NCI-H1105 treated with DMSO at 0.1 percent for 48 hours (cell line): Measurements from ENCODE around the gene PLXNA3.

Experiments
- DNase-seq: peaks from one replicate; lab custom pipeline; 2025; lab: John Stamatoyannopoulos, UW

Gene PLXNA3

DNA sequence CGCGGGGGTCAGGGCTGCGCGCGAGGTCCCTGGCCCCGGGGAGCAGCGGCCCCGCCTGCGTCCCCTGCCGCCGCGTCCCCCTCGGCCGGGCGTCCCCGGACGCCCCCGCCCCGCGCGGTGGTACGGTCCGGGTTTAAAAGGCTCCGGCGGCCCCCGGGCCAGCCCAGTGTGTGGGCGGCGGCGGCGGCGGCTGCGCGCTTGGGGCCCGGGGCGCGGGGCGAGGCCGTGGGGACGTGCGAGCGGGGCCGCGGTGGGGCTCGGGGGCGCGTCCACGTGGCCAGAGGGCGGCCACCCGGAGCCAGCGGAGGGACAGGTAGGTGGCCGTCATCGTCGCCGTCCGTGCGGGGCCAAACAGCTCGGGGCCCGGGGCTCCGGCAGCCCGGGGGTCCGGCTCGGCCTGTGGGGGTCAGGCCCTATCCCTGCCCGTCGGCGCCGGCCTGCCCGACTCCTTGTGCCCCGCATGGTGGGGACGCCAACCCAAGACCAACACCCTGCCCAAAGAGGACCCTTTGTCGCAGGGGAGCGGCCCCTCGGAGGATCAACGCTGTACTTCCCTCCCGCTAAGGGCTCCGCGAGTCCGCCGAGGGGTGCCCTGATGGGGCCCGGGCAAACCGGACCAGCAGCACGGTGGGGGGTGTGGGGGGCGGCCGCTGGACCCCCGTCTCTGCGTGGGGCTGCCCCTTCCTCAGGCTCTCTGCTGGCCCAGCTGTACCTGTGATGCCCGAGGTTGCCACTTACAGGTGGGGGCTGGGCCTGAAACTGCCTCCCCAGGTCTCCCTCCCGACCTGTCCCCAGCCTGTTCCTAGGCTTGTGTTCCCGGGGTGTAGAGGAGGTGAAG is at the start of gene PLXNA3:
TSS of gene PLXNA3 (plus strand) at position 166 of the 838 bp plus-strand sequence. CDS start 1,903 bp downstream, outside the sequence.
- DNase-seq: peak; percentile 52

DNA sequence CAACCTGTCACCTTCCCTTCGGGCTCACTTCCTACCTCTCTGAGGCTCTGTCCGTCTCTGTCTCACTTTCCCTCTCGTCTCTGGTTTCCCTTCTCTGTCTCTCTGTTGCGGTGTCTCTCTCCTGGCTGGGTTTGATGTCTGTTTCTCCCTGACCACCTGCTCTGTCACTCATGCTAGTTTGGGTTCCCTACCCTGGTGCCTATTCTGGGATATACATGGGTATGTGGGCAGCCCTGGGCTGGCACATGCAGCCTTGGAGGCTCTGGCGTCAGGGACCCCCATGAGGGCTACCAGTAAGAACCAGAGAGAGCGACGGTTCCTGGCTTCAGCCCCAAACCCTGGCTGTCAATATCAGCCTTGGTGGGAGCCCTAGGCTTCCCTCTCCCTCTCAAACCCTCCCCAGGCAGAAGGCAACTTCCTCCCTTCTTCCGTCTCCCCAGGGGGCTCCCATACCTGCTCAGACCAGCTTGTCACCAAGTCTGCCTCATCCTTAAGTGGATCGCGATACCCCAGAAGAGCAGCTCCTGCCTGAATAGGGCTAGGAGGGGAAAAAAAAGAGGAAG is 49.3 kb upstream of the PLXNA3 start:
- no peak for DNase-seq

- DNase-seq: no peak
Observed at GRCh38 chrX:154409222-154409871, 48.7 kb upstream of the PLXNA3 start, which contains the start of gene DNASE1L1. DNASE1L1 (minus strand) TSS chrX:154409254; CDS start chrX:154405568, 3,686 bp downstream.

- DNase-seq: peak; percentile 87
Observed at GRCh38 chrX:154411981-154412340, 46.1 kb upstream of the PLXNA3 start.

DNA sequence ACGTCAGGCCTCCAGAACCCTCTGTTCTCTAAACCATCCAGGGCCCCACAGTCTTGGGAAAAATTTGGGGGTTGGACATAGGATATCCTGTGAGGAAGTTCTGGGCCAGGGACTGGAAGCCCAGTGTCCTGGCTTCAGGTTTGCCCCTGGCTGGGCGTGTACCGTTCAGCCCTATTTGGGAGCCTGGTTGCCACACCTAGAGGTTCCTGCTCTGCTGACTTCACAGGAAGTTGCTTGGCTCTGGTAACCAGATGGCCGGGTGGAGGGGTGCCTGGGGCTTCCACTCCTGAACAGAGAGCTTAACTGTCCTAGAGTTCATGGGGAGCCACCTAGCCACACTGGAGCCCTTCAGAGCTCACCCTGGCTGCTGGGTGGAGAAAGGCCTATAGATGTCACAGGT is 45.6 kb upstream of the PLXNA3 start:
- no peak for DNase-seq

- no peak for DNase-seq
Observed at GRCh38 chrX:154413142-154413541, 44.9 kb upstream of the PLXNA3 start.

DNA sequence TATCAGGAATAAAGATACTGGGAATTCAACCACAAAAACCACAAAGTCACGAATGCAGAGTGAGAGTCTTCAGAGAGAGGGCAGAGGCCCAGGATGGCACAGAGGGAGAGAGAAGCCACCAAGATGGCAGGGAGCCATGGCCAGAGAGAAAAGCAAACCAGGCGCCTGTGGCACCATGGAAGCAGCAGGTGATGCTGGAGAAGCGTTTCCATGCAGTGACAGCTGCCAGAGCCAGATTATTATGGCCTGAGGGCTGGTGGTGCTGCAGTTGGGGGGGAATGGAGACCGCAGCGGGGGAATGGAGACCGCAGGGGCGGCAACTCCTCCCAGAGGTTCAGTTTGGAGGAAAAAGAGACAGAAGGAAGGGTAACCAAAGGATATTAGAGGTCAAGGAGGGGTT is 40.9 kb upstream of the PLXNA3 start:
- DNase-seq: peak; percentile 86

- no peak for DNase-seq
Observed at GRCh38 chrX:154419189-154419588, 38.9 kb upstream of the PLXNA3 start.

DNA sequence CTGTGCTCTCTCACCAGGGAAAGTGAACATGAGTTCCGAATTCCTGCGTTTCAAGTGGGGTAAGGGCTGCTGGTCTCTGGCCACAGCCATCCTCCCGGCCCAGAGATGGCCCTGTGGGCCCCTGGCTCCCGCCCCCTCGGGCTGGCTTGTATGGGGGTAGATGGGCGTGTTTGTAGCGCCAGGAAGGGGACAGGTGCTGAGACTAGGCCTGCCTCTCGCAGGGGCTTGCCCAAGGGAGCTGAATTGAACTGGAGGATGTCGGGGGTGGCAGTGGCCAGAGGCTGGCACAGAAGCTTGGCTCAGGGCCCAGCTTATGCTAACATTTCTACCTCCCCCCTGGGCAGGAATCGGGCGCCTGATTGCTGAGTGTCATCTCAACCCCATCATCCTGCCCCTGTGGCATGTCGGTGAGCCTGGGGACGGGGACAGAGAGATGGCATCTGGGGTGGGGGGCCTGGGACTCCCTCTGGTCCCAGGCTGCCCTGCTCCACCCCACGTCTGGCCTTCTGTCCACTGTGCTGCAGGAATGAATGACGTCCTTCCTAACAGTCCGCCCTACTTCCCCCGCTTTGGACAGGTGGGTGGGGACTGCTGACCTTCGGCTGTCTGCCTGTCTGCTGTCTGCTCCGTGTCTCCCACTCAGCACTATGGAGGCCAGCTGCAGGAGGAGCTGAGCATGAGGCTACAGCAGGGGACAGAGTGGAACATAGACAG is 38.2 kb upstream of the PLXNA3 start:
- peak; percentile 93 for DNase-seq

- DNase-seq: no peak
Observed at GRCh38 chrX:154420402-154420756, 37.7 kb upstream of the PLXNA3 start.

DNA sequence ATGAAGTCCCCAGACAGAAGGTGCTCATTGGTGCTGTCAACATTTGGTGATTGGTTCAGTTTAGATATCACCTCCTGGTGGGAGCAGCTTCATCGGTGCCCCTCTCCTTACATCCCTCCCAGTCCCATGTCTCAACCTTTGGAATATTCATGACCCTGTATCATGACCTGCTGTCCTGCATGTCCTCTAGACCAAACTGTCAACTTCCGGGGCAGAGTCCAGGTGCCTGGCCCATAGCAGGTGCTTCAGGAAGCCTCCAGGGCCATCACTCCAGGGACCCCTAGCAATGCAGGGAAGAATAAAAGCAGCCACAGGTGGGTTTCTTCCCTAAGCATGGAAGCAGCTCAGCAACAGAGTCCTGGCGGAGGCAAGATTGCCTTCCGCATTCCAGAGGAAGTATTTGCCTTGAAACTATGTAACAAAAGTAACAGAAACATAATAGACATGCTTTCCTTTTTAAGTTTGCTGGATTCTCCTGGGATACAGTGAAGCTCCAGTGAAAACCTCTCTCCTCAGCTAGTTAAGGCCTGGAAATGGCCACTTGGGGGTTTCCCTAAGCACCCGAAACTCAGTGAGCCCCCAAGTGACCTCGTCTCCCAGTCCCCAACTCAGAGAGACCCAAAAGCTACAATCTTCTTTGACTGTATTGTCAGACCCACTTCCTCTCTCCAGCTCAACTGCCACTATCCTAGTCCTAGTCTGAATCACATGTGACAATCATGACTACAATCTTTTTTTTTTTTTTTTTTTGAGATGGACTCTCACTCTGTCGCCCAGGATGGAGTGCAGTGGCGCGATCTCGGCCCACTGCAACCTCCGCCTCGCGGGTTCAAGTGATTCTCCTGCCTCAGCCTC is 30.9 kb upstream of the PLXNA3 start:
- no peak for DNase-seq

DNA sequence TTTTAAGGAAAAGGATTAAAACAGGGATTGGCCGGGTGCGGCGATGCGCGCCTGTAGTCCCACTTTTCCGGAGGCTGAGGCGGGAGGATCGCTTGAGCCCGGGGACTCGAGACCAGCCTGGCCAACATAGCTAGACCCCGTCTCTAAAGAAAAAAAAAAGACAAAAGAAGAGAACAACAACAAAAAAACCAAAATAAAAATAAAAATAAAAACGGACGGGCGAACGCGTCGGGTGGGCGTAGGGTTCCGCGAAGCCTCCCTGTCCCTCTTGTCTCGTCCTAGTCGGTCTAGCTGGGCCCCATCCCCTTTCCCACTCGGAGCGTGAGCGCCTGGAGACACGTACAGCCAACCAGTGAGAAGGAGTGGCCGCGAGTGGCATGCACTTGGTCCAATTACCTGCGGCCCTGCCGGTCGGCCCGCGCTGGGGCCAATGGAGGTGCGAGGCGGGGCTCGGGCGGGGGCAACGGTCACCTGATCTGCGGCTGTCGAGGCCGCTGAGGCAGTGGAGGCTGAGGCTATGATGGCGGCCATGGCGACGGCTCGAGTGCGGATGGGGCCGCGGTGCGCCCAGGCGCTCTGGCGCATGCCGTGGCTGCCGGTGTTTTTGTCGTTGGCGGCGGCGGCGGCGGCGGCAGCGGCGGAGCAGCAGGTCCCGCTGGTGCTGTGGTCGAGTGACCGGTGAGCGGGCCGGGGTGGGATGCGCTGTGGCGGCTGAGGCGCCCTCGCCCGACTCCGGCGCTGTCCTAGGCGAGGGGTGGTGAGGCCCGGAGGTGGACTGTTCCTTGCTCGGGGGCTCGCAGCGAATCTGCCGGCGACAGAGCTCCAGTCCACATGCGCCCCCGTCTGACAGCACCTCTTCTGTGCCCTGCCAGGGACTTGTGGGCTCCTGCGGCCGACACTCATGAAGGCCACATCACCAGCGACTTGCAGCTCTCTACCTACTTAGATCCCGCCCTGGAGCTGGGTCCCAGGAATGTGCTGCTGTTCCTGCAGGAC is 29.6 kb upstream of the PLXNA3 start, which contains the start of gene ATP6AP1:
TSS of gene ATP6AP1 (plus strand) at position 502 of the 996 bp plus-strand sequence. CDS start at position 518, 16 bp downstream.
- DNase-seq: peak; percentile 98

DNA sequence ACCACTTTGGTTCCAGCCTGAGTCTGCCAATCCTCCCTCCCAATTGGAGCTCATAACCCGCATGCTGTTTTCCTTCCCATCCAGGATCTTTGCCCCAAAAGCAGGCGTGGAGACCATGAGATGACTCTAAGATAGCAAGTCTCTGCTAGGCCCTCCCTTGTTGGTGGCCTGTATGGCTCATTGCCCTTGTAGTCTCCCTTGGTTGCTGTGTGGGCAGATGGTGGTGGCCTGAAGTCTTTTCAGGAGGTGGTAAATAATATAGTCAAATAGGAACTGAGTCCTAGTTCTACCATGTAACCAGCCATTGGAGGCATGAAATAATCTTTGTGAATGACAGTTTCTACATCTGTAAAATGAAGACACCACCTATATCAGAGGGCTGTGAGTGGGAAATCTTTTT is 28.4 kb upstream of the PLXNA3 start:
- no peak for DNase-seq

DNA sequence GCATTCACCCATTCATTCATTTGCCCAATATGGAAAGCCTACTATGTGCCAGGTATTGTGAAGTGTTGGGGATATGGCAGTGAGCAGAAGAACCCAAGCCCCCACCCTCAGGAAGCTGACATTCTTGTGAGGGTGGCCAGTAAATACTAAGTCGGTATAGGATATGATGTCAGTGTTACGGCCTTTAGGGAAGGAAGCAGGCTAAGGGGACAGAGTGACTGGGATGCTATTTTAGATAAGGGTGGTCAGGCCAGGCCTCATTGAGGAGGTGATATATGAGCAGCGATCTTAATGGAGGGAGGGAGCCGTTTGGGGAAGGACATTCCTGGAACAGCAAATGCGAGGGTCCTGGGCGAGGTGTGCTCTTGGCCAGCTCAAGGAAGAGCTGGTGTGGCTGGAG is 27.6 kb upstream of the PLXNA3 start:
- DNase-seq: no peak

DNA sequence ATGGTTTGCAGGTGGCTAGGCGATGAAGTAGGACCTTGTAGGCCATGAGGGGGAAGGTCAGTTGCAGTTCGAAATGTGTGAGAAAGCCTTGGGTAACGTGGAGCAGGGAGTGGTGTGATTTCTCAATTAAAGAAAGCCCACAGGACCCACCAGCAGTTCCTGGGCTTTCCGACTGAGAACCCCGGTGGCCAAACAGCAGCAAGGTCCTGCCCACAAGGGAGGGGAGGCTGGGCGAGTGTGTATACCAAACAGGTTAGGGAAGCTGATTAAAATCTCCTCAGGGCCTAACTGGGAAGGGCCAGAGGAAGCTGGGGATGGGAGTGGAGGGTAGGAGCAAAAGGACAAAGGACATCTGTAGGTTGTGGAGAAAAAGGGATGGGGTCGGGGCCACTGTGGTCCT is 27.2 kb upstream of the PLXNA3 start:
- DNase-seq: no peak

GRCh38 chrX:154431341-154431740 is 26.7 kb upstream of the PLXNA3 start:
- DNase-seq: no peak

DNA sequence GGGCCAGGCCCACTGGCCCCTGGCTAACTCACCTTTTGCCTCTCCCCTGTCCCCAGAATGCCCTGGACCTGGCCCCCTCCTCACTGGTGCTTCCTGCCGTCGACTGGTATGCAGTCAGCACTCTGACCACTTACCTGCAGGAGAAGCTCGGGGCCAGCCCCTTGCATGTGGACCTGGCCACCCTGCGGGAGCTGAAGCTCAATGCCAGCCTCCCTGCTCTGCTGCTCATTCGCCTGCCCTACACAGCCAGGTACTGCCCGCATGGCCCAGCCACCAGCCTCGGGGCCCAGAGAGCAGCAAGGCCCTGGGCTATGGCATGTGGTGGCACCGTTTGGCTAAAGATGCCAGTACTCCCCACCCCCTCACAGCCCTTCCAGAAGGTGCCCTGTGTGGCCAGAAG is 25.9 kb upstream of the PLXNA3 start:
- DNase-seq: no peak

DNA sequence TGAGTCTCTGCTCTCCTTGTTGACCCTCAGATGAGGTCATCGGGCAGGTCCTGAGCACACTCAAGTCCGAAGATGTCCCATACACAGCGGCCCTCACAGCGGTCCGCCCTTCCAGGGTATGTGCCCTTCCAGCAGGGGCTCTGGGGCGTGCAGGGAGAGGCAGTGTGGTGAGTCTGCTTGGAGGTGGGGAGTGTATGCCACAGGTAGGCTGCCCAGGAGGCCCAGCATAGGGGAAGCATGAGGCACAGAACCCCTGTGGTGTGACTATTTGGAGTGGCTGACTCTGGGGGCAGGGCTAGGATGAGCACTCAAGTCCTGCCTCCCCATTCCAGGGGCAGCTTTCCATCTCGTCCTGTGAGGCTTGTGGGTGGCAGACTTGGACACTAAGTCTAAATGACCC is 24.5 kb upstream of the PLXNA3 start:
- no peak for DNase-seq

DNA sequence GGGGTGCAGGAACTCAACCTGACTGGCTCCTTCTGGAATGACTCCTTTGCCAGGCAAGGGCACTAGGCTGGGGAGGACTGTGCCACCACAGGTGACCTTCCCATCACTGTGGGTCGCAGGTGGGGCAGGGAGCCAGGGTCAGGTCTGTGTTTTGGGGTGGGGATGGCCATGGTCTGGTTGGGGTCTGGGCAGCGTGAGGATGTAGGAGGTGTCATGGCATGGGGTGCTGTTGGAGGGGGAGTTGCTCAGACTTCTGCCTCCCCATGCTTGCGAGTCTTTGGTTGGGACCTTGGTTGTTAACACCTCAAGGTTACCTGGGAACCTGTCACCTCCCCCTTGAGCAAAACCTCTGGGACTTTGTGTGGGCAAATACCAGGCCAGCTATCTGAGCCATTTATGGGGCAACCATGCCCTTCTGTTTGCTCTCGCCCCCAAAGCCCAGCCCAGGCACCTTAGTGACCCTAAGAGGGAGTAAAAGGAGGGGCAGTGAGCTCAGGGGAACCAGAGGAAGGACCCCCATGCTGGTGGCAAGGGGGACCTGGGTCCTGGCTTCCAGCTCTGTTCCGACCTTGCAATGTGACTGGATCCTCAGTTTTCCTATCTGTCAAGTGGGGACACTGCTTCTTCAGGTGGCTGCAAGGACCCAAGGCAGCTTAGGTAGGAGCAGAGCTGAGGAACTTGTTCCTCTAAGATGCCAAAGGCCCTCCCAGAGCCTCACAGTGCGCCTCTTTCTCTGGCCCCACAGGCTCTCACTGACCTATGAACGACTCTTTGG is 23.5 kb upstream of the PLXNA3 start:
- no peak for DNase-seq
